Stimulated activated CD8-positive, alpha-beta memory T cell treated with anti-CD3 and anti-CD28 coated beads, Interleukin-7, amount 100 ng/mL, for 4 hours (primary cell): ENCODE measurements around the gene AFG3L2.
"Not testable (repeated sequence)": the region's sequence is repeated elsewhere in the genome, so short reads cannot be mapped to it uniquely, and the experiment has no call there.

Experiments used
- DNase-seq, 2 donors: peaks; one replicate each; pipeline ENCODE4 v3.0.0-alpha.2; 2020; ENCODE audit warnings: low read depth in 2 of 2

The AFG3L2 gene

DNA sequence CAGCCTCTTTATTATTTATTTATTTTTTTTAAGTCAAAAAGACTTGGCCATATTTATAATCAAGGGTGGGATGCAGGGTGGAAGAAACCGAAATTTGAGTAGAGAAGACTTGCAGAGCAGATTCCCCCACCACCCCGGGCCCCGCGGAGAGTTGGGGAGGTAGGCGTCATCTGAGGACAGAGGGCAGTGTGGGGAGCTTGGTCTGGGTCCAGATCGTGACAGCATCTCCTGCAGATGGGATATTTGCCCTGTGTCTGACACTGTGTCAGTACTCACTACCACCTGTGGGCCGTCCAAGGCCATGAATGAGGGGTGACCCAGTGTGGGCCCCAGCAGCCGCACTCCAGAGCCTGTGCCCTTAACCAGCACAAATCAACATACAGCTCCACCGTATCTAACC lies 20.2 kb upstream of the AFG3L2 start:
- DNase-seq, result no peak

DNA sequence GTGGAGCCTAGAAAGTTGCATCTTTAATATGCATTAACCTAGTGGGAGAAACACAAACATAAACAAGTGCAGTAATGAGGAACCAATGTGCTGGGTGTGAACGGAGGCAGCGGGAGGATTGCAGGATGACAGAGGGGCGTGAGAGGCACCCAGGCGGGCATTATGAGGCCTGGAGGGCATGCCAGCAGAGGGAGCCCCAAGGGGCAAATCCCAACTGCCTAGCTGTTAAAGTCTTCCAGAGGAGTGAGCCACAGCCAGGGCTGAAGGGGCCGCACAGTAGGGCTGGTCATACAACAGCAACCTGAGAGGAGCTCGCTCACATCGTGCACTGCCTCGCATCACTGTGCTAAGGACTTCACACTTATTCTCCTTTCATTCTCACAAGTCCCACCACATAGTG lies 17.4 kb upstream of the AFG3L2 start:
- DNase-seq, result no peak

DNA sequence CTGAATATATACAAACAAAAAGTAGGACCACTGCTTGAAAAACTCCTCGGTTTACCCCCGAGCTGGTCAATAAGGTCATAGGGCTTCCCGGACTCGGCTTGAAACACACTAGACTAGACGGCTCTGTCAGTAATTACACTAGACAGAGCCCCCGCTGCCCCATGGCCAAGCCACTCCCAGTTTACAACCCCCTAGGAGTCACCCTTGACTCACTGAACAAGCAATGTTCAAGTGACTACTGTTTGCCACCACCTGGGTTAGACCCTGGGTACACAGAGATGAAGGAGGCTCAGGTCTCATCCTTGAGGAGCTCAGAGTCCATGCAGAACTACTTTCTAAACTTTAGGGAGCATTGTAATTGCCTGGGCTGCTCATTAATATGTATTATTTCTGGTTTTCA lies 17.0 kb upstream of the AFG3L2 start:
- DNase-seq, result no peak

- DNase-seq, result no peak
Observed at GRCh38 chr18:12393510-12393909, 16.5 kb upstream of the AFG3L2 start.

DNA sequence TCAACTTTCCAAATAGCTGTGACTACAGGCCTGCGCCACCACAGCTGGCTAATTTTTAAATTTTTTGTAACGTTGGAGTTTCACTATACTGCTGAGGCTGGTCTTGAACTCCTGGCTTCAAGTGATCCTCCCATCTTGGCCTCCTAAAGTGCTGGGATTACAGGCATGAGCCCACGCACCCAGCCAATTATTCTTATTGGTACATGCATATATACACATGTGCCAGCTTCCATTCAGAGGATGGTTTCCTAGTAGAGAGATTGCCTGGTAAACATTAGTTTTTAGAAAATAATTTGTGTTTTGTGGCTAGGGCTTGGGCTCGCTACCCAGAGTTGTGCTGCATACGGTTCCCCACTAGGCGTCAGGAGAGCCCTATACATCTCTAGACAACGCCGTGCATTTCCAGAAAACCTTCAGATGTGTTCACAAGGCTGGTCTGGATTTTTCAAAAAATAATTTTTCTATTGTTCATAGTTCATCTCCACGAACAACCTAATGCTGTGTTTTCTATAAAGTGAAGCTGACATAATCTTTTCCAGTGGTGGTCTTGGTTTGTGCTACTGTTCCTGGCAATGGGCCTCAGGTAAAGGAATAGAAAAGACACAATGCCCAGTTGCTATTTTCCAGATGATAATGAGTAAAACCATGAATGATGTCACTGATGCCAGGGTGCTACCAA lies 14.6 kb upstream of the AFG3L2 start:
- DNase-seq, result peak in 1 of 2 donors; percentile 26

GRCh38 chr18:12388442-12388841 lies 11.4 kb upstream of the AFG3L2 start:
- DNase-seq, result no peak

GRCh38 chr18:12384261-12384660 lies 7.2 kb upstream of the AFG3L2 start:
- DNase-seq, result no peak

DNA sequence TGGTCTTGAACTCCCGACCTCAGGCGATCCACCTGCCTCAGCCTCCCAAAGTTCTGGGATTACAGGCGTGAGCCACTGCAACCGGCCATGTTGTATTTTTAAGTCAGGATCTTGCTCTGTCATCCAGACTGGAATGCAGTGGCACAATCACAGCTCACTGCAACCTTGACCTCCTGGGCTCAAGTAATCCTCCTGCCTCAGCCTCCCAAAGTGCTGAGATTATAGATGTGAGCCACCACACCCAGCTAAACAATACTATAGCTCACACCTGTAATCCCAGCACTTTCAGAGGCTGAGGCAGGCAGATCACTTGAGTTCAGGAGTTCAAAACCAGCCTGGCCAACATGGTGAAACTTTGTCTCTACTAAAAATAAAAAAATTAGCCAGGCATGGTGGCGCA lies 6.7 kb upstream of the AFG3L2 start:
- not testable (repeated sequence) for DNase-seq

DNA sequence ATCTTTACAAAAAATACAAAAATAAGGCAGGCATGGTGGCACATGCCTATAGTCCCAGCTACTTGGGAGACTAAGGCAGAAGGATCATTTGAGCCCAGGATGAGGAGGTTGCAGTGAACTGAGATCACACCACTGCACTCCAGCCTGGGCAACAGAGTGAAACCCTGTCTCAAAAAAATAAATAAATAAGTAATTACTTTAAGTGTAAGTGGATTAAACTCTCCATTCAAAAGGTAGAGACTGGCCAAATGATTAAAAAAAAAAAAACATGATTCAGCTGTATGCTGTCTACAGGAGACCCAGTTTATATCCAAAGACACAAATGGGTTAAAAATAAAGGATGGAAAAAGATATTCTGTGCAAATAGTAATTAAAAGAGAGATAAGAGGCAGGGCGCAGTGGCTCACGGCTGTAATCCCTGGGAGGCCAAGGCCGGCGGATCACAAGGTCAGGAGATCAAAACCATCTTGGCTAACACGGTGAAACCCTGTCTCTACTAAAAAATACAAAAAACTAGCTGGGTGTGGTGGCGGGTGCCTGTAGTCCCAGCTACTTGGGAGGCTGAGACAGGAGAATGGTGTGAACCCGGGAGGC lies 5.3 kb upstream of the AFG3L2 start:
- DNase-seq, result not testable (repeated sequence)

DNA sequence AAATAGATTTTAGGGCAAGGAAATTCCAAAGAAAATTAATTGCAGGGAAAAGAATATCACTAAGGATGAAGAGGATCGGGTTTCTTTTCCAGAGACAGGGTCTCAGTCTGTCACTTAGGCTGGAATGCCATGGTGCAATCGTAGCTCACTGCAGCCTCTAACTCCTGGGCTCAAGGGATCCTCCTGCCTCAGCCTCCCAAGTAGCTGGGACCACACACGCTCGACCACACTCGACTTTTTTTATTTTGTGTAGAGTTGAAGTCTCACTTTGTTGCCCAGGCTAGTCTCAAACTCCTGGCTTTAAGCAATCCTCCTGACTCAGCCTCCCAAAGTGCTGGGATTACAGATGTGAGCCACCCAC lies 1.2 kb upstream of the AFG3L2 start:
- DNase-seq, result not testable (repeated sequence)

- no peak for DNase-seq
Observed at GRCh38 chr18:12377556-12378197, 650 bp upstream of the AFG3L2 start.

DNA sequence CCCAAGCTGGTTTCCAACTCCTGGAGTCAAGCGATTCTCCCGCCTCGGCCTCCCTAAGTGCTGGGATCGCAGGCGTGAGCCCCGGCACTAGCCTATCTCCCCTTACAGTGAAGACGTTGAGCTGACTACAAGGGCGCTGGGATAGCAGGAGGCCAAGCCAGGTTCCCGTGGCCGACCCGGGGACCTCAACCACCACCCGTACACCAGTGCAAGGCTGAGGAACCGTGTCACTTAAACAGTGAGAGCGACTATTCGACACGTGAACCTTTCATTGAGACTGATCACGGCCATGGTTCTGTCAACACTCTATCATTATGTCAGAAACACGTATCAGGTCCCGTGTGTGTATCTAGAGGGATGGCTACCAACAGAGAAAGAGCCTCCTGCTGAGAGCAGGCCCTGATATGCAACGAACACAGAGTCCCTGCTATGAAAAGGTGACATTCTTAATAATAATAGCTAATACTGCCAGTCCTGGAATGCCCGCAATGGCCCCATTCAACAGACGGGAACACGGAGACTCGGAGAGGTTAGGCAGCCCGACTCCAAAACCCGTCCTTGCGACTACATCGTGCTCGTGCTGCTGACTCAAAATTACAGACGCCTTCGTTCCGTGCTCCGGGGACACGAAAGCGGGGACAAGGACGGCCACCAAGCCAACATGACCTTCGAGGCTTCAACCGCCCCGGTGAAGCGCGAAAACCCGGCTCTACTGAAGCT lies 833 bp downstream of the AFG3L2 start:
- DNase-seq, result no peak

DNA sequence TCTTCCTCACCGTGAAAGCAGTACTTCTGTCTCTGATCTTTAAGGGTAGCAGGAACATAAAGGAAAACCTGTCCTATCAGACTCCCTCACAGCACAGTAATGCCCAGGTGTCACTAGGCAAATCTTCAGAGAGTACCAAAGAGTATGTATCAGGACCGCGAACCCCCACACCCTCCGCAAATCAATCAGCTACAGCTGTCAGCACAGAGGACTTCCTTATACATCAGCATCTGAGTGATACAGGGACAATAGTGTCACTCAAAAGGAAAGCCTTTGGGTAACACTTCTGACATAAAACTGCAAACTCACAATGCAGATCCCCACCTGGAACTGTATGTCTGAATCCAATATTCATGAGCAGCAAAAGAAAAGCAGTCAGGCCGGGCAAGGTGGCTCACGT lies 2.6 kb downstream of the AFG3L2 start:
- DNase-seq, result no peak

DNA sequence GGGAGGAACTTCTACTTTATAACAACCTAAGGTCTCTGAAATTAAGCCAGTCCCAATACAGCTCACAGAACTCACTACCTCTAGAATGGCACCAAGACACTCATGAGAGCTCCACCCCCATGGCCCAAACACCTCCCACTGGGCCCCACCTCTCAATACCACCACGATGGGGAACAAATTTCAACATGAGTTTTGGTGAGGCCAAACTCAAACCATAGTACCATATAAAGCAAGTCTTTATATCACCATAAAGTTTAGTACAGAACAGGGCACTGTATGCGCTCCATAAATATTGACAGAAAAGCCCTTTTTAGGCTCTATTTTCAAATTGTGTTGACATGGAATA lies 3.3 kb downstream of the AFG3L2 start:
- no peak for DNase-seq

GRCh38 chr18:12373116-12373770 lies 3.8 kb downstream of the AFG3L2 start:
- DNase-seq, result no peak

GRCh38 chr18:12372406-12372805 lies 4.6 kb downstream of the AFG3L2 start:
- DNase-seq, result no peak

- DNase-seq, result no peak
Observed at GRCh38 chr18:12371590-12371989, 5.4 kb downstream of the AFG3L2 start.

DNA sequence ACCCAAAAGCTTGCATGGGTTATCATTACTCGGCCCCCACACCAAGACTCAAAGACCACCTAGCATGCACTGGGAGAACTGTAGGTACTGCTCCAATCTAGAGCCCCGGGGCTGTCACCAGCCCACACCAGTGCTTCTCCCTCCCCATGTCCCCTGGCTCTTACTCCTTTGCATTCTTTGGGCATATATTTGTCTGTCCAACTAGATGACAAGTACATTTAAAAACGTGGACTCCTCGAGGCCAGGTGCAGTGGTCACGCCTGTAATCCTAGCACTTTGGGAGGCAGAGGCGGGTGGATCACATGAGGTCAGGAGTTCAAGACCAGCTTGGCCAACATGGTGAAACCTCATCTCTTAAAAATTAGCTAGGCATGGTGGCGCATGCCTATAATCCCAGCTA lies 7.8 kb downstream of the AFG3L2 start:
- no peak for DNase-seq

GRCh38 chr18:12366784-12367183 lies 10.2 kb downstream of the AFG3L2 start:
- DNase-seq, result no peak

- DNase-seq, result no peak
Observed at GRCh38 chr18:12366379-12366778, 10.6 kb downstream of the AFG3L2 start.

- DNase-seq, result no peak
Observed at GRCh38 chr18:12362473-12363174, 14.4 kb downstream of the AFG3L2 start.
